Measurements from ENCODE around the gene GOLGA6B. TPM values are rescaled to one million over a fixed set of nuclear protein-coding genes. Genes with fewer than 3 reads are reported as not detected.
A peak's percentile ranks its signal among the peaks of the same experiment; 100 is the strongest.
"Not testable (repeated sequence)": the region's sequence is repeated elsewhere in the genome, so short reads cannot be mapped to it uniquely, and the experiment has no call there.

Gene GOLGA6B, protein sequence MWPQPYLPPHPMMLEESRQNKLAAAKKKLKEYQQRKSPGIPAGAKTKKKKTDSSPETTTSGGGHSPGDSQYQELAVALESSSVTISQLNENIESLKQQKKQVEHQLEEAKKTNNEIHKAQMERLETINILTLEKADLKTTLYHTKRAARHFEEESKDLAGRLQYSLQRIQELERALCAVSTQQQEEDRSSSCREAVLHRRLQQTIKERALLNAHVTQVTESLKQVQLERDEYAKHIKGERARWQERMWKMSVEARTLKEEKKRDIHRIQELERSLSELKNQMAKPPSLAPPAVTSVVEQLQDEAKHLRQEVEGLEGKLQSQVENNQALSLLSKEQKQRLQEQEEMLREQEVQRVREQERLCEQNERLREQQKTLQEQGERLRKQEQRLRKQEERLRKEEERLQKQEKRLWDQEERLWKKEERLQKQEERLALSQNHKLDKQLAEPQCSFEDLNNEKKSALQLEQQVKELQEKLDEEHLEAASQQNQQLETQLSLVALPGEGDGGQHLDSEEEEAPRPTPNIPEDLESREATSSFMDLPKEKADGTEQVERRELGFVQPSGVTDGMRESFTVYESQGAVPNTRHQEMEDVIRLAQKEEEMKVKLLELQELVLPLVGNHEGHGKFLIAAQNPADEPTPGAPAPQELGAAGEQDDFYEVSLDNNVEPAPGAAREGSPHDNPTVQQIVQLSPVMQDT
- total RNA-seq = not detected

DNA sequence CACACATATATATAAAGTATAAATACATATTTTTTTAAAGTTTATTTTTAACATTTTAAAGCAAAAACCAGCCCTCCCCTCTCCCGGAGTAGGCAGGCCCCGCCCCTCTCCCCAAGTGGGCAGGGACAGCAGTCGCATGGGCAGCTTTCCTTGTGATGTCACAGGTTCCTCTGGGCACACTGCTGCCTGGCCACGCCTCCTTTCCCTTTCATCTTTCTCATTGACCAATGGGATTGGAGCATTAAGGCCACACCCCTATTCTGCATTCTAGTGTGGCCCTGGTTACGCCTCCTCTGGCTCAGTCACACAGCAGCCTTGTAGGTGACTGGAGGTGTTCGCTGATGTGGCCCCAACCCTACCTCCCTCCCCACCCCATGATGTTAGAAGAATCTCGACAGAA is at the start of gene GOLGA6B:
Gene GOLGA6B (plus strand): TSS at position 301 of the 400 bp plus-strand sequence. CDS start 41 bp downstream, at position 342.
- H3K4me1 Mint-ChIP-seq; H3K9me3 Mint-ChIP-seq (ENCODE audit: low read depth); intact Hi-C loops (cut with DNase I, micrococcal nuclease); DNase-seq; H3K27me3 Mint-ChIP-seq; POLR2A ChIA-PET; H3K4me3 Mint-ChIP-seq; ATAC-seq; H3K27ac Mint-ChIP-seq; CTCF ChIA-PET; H3K36me3 Mint-ChIP-seq (ENCODE audit: low read depth): not testable (repeated sequence)

DNA sequence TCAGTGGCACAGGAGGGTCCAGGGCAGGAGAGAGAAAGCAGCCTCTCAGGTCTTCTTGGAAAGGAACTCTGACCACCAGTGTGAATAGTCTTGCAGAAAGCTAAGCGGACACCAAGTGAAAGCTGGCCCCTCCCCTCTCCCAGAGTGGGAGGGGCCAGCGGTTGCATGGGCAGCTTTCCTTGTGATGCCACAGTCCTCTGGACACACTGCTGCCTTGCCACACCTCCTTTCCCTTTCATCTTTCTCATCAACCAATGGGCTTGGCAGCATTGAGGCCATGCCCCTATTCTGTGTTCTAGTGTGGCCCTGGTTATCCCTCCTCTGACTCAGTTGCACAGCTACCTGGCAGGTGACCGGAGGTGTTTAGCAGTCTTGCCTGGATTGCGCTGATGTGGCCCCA is 49.7 kb upstream of the GOLGA6B start:
- no peaks in the 10 kb centered on the region for H3K36me3 Mint-ChIP-seq (ENCODE audit: low read depth)
- POLR2A ChIA-PET = no interaction called here
- DNase-seq (no peak), ATAC-seq (no peak)
- intact Hi-C loops (cut with DNase I, micrococcal nuclease) = loop anchor here (5.0 to 10.0 kb wide), 3 partner anchors 68 to 640 kb away; no protein-coding TSS in a partner anchor
- H3K27ac Mint-ChIP-seq = no peak overlapping the region
- H3K9me3 Mint-ChIP-seq (ENCODE audit: low read depth) = no peaks in the 10 kb centered on the region
- no peaks in the 10 kb centered on the region for H3K4me1 Mint-ChIP-seq
- no peak overlapping the region for H3K4me3 Mint-ChIP-seq
- CTCF ChIA-PET = no interaction called here
- H3K27me3 Mint-ChIP-seq = no peaks in the 10 kb centered on the region

DNA sequence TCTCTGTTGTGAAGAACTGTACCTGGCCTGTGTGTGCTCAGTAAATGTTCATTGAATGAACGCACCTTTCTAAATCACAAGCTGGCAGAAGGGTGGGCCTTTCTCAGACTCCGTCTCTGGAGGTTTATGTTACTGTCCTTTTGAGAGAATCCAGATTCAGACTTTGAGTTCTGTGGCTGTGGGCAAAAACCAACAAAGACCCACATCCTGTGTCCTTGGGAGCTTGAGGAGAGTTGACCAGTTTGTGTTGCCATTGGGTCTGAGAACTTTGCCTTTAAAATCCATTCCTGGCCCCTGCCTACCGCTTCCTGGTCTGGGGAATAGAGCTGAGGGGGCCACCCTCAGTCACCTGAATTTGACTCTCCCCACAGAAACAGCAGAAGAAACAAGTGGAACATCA is 46.4 kb upstream of the GOLGA6B start:
- CTCF ChIA-PET = not testable (repeated sequence)

DNA sequence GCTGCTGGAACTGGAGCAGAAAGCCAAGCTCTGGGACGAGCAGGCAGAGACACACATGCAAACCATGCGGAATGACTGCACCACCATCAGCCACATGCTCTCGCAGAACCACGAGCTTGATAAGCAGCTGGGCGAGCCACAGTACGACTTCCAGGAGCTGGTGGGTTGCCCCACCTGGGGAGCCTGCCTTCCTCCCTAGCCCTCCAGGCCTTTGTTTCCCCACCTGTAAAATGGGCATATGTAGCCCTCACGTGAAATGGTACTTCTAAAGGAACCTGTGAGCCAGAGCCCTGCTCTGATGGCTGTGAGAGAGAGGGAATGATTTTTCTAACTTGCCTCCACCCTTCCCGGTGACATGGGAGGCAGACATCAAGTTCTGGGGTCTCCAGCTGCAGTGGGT is 44.6 kb upstream of the GOLGA6B start:
- H3K27ac Mint-ChIP-seq = no peak overlapping the region
- DNase-seq (no peak), ATAC-seq (no peak)
- CTCF ChIA-PET = no interaction called here
- H3K36me3 Mint-ChIP-seq (ENCODE audit: low read depth) = no peaks in the 10 kb centered on the region
- H3K4me1 Mint-ChIP-seq = no peaks in the 10 kb centered on the region
- no peaks in the 10 kb centered on the region for H3K27me3 Mint-ChIP-seq
- intact Hi-C loops (cut with DNase I, micrococcal nuclease) = loop anchor here in 1 of 2 experiments (10.0 kb wide), 1 partner anchor 635 kb away; no protein-coding TSS in a partner anchor
- no peaks in the 10 kb centered on the region for H3K9me3 Mint-ChIP-seq (ENCODE audit: low read depth)
- POLR2A ChIA-PET = no interaction called here
- no peak overlapping the region for H3K4me3 Mint-ChIP-seq

More for the DNA sequence above, 46.4 kb upstream of the GOLGA6B start:
- H3K4me3 Mint-ChIP-seq; H3K27me3 Mint-ChIP-seq; H3K4me1 Mint-ChIP-seq; POLR2A ChIA-PET; H3K9me3 Mint-ChIP-seq (ENCODE audit: low read depth); ATAC-seq; DNase-seq; H3K36me3 Mint-ChIP-seq (ENCODE audit: low read depth); H3K27ac Mint-ChIP-seq: not testable (repeated sequence)
- intact Hi-C loops (cut with DNase I, micrococcal nuclease) = loop anchor here in 1 of 2 experiments (10.0 kb wide), 1 partner anchor 637 kb away; no protein-coding TSS in a partner anchor

DNA sequence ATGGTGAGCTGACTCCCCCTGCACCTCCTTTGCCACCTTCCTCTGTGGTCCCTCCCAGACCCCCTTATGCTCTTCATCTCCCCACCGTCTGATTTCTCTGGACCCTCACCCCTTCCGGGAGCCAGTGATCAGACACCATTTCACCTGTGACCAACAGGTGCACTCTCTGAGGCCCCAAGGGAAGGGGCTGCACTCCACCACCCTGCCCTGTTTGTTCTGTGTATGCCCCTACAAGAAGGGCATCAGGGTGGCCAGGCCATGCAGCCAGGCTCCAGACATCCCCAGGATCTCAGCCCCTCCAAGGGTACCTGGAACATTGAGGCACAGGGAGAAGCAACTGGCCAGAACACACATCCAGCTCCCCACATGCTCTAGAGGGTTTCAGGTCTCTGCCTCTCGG is 42.2 kb upstream of the GOLGA6B start:
- intact Hi-C loops (cut with DNase I, micrococcal nuclease); H3K4me1 Mint-ChIP-seq; H3K27me3 Mint-ChIP-seq; H3K27ac Mint-ChIP-seq; POLR2A ChIA-PET; ATAC-seq; H3K9me3 Mint-ChIP-seq (ENCODE audit: low read depth); H3K4me3 Mint-ChIP-seq; H3K36me3 Mint-ChIP-seq (ENCODE audit: low read depth); DNase-seq: not testable (repeated sequence)
- CTCF ChIA-PET = interaction anchor here (0.7 to 1.6 kb wide), 2 partner anchors 12 to 210 kb away, joined by 3 to 5 read pairs; no protein-coding TSS in a partner anchor

DNA sequence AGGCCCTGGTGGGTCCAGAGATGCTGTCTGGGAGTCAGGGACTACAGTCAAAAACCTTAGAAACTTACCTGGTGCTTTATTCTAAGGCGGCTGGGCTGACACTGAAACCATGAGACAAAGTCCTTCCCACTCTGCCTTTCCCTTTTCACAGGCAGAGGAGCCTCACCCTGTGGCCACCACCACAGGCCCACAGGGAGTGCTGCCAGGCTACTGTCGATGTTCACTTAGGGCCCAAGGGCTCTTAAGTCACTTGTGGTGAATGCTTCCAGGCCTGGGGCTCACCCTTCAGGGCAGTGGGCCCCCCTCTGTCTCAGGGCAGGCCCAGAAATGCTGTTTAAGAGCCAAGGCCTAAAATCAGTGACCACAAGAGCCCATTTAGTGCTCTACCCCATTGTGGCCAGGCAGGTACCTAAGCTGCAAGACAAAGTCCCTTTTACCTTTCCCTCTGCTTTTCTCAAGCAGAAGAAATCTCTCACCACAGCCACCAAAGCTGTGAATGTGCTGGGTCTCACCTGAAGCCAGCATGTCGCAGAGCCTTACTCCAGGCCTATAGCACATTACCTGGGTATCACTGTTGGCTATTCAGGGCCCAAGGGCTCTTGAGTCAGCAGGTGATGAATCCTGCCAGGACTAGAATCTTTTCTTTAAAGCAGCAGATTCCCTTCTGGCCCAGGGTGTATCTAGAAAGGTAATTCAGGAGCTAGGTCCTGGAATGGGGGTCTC is 39.5 kb upstream of the GOLGA6B start:
- Mint-ChIP-seq H3K9me3 (ENCODE audit: low read depth) (no peaks in the 10 kb centered on the region), H3K27ac (no peak overlapping the region), H3K36me3 (ENCODE audit: low read depth) (no peaks in the 10 kb centered on the region), H3K4me3 (no peak overlapping the region), H3K27me3 (no peaks in the 10 kb centered on the region), H3K4me1 (no peaks in the 10 kb centered on the region)
- DNase-seq = no peak
- POLR2A ChIA-PET = no interaction called here
- intact Hi-C loops (cut with DNase I, micrococcal nuclease) = no loop called here
- ATAC-seq = no peak
- CTCF ChIA-PET = no interaction called here

DNA sequence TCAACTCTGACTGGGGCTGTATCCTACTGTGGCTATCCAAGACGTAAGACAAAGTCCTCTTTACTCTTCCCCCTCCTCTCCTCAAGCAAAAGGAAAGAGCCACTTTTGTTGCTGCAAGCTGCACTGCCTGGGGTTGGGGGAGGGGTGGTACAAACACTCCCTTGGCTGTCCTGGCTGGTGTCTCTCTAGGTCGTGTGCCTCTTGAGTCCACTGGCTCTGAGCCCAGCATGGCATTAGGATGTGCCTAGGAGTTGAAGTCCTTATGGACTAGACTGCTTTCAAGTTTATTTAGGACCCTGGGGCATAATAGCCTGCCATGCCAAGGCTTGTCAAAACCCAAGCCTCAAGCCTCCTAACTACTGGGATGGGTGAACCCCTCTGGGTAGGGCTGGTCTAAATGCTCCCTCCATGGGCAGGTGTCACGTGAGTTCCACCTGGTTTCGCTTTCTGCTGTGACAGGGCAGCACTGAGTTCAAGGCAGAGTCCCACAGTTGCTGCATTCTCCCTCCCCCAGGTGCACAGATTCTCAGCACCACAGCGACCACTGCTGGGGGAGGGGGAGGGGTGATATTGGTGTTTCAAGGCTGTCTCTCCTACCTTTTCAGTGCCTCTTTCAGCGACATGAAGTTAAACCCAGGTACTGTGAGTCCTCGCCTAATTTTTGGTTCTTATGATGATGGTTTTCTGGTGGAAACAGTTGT is 38.8 kb upstream of the GOLGA6B start:
- POLR2A ChIA-PET; H3K36me3 Mint-ChIP-seq (ENCODE audit: low read depth); intact Hi-C loops (cut with DNase I, micrococcal nuclease); H3K4me3 Mint-ChIP-seq; CTCF ChIA-PET; H3K27ac Mint-ChIP-seq; H3K4me1 Mint-ChIP-seq; H3K27me3 Mint-ChIP-seq; H3K9me3 Mint-ChIP-seq (ENCODE audit: low read depth): not testable (repeated sequence)
- DNase-seq (peak; percentile 47), ATAC-seq (peak; percentile 47)

DNA sequence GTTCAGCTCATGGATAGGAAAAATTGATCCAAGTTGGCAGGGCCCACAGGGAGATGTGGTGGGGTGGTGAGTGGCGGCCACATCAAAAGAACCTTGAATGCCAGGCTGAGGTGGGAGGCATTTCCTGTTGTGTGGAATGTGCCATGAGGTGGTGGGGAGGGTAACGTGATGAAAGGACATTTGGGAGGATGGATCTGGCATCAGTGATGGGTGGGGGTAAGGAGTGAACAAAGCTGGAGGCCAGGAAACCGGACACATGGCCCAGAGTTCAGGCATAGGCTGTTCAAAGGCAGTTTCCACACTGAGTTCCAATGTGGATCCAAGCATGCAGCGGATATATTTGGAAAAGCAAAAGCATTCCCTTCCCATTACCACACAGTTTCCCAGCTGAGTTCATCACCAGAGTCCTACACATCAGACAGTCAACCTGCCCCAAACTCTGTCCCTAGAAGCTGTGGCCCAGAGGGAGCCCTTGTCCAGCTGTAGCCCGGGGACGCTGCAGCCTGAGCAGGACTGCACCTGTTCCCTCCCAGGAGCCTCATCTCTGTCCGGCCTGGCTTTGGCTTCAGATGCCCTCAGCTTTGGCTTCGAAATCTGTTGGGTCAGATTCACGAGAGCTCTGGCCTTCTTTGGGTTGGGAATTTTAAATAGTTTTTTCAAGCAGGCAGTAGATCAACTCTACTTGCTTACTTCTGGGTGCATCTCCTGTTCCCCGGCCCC is 37.8 kb upstream of the GOLGA6B start:
- no peaks in the 10 kb centered on the region for H3K4me1 Mint-ChIP-seq
- ChIA-PET POLR2A (no interaction called here), CTCF (no interaction called here)
- H3K4me3 Mint-ChIP-seq = no peak overlapping the region
- no peak for ATAC-seq
- H3K36me3 Mint-ChIP-seq (ENCODE audit: low read depth) = no peaks in the 10 kb centered on the region
- intact Hi-C loops (cut with DNase I, micrococcal nuclease) = no loop called here
- H3K27me3 Mint-ChIP-seq = no peaks in the 10 kb centered on the region
- no peak for DNase-seq
- no peaks in the 10 kb centered on the region for H3K9me3 Mint-ChIP-seq (ENCODE audit: low read depth)
- H3K27ac Mint-ChIP-seq = no peak overlapping the region

DNA sequence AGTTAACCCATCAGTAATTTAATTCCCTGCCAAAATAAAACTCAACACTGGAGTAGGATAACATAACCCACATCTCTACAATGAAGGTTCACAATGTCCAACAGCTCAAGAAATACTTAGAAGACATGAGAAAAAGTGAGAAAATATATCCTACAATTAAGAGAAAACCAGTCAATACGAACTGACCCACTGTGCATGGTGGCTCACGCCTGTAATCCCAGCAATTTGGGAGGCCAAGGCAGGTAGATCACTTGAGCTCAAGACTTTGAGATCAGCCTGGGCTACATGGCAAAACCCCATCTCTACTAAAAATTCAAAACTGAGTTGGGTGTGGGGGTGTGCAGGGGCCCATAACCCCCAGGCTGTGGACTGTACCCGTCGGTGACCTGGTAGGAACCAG is 30.6 kb upstream of the GOLGA6B start:
- H3K4me3 Mint-ChIP-seq; H3K36me3 Mint-ChIP-seq (ENCODE audit: low read depth); DNase-seq: not testable (repeated sequence)

DNA sequence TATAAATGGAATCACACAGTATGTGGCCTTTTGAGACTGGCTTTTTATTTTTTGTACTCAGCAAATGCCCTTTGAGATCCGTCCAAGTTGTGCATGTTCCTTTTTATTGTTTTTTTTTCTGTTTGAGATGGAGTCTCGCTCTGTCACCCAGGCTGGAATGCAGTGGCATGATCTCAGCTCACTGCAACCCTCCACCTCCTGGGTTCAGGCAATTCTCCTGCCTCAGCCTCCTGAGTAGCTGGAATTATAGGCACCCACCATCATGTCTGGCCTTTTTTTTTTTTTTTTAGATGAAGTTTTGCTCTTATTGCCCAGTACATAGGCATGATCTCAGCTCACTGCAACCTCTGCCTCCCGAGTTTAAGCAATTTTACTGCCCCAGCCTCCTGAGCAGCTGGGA is 28.3 kb upstream of the GOLGA6B start:
- H3K27me3 Mint-ChIP-seq, CTCF ChIA-PET: not testable (repeated sequence)

More for the DNA sequence above, 30.6 kb upstream of the GOLGA6B start:
- H3K9me3 Mint-ChIP-seq (ENCODE audit: low read depth); H3K4me1 Mint-ChIP-seq; H3K27ac Mint-ChIP-seq; intact Hi-C loops (cut with DNase I, micrococcal nuclease); ATAC-seq; H3K27me3 Mint-ChIP-seq; POLR2A ChIA-PET: not testable (repeated sequence)
- CTCF ChIA-PET = interaction anchor here (1.2 kb wide), 1 partner anchor 24 kb away, joined by 3 read pairs; no protein-coding TSS in a partner anchor

More for the DNA sequence above, 28.3 kb upstream of the GOLGA6B start:
- ATAC-seq; H3K4me3 Mint-ChIP-seq; POLR2A ChIA-PET; intact Hi-C loops (cut with DNase I, micrococcal nuclease); H3K36me3 Mint-ChIP-seq (ENCODE audit: low read depth); H3K9me3 Mint-ChIP-seq (ENCODE audit: low read depth); H3K4me1 Mint-ChIP-seq; H3K27ac Mint-ChIP-seq; DNase-seq: not testable (repeated sequence)
